IPS-20b (cell line): ENCODE results near the gene RPH3AL.
"Not testable (repeated sequence)": the region's sequence is repeated elsewhere in the genome, so short reads cannot be mapped to it uniquely, and the experiment has no call there.

Experiments
- H3K27ac ChIP-seq: one replicate; pipeline ENCODE4 v1.5.1; 2013; ENCODE audit warnings: low read length
- H3K27me3 ChIP-seq: 2 replicates; pipeline ENCODE4 v1.6.1; 2013; ENCODE audit warnings: mild to moderate bottlenecking, low read length, inconsistent platforms; ENCODE audit not compliant: insufficient read depth
- H3K36me3 ChIP-seq: 2 replicates; pipeline ENCODE4 v1.6.1; 2013; ENCODE audit warnings: low read depth, mild to moderate bottlenecking, inconsistent platforms, low read length, moderate library complexity; ENCODE audit not compliant: insufficient read depth
- H3K4me1 ChIP-seq: 2 replicates; pipeline ENCODE4 v1.6.1; 2013; ENCODE audit warnings: mild to moderate bottlenecking, control low read depth, inconsistent platforms, low read length, moderate library complexity; ENCODE audit not compliant: insufficient read depth
- H3K4me3 ChIP-seq: 2 replicates; pipeline ENCODE4 v1.5.1; 2013; ENCODE audit warnings: mild to moderate bottlenecking, low read length, inconsistent platforms
- H3K9ac ChIP-seq: 2 replicates; pipeline ENCODE4 v1.6.1; 2013; ENCODE audit warnings: low read depth, mild to moderate bottlenecking, inconsistent platforms, low read length, moderate library complexity
- H3K9me3 ChIP-seq: 2 replicates; pipeline ENCODE4 v1.6.1; 2013; ENCODE audit warnings: mild to moderate bottlenecking, low read depth, low read length, inconsistent platforms; ENCODE audit not compliant: insufficient read depth

The RPH3AL gene

DNA sequence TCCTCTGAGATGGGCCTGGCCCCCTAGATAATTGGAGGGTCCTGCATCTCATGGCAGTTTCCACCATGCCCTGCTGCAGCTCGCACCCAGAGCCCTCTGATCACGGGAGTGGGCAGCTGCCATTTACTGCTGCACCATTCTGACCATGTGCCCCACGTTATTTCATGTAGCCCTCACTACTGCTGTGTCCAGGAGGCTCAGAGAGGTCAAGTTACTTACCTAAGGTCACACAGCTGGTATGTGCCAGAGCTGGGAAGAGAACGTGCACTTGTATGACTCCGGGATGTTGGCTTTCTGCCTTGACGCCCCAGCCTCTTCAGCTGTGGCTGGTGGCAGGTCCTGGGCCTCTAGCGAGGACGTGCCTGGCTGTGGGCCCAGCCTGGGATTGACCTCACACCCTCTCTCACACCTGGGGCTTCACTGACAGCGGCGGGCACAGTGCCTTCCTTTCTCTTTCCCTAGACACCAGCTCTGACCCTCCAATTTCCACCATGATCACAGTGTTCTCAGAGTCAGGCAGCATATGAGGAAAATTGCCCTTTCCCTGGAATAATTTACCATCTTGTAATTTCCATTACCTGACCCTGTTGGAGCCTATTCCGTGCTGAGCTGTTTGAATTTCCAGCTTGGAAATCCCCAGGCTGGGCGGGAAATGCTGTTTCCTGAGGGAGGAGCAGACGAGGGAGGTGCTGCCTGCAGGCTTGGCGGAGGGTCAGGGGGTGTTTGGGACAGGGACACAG, 152.6 kb downstream of the RPH3AL start:
- Histone ChIP-seq H3K9ac (no peak overlapping the region), H3K27me3 (0 out of 2 replicates have a peak, but pooled peaks cover 5% of the 10 kb centered on the region)

DNA sequence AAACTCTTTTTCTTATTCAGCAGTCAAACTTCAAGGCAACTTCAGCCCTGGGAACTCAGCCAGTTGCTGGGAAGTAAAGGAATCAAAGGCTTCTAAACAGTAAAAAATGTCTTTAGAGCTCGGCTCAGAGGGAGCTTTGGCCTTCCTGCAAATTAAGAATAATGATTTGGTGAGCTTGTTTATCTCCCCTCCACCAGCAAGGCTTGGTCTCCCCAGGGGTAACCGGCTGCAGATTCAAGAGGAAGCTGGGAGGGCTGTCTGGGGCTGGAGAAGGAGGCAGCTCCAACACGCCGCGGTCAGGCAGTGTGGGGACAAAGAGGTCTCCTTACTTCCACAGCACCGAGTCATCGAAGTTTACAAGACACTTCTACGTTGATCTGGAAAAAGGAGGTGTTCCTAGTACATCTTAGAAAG, 153.4 kb downstream of the RPH3AL start:
- H3K36me3 ChIP-seq = no peaks in the 10 kb centered on the region
- H3K4me1 ChIP-seq = peaks cover 12% of the 10 kb centered on the region; the same call in 1 of the 2 replicates
- H3K27me3 ChIP-seq = 0 out of 2 replicates have a peak, but pooled peaks cover 5% of the 10 kb centered on the region
- no peak overlapping the region for H3K4me3 ChIP-seq
- no peak overlapping the region for H3K9ac ChIP-seq
- H3K9me3 ChIP-seq = no peaks in the 10 kb centered on the region
- no peak overlapping the region for H3K27ac ChIP-seq

More for the DNA sequence above, 152.6 kb downstream of the RPH3AL start:
- H3K27ac ChIP-seq = no peak overlapping the region
- peaks cover 12% of the 10 kb centered on the region; the same call in 1 of the 2 replicates for H3K4me1 ChIP-seq
- no peaks in the 10 kb centered on the region for H3K36me3 ChIP-seq
- H3K4me3 ChIP-seq = no peak overlapping the region
- H3K9me3 ChIP-seq = no peaks in the 10 kb centered on the region

DNA sequence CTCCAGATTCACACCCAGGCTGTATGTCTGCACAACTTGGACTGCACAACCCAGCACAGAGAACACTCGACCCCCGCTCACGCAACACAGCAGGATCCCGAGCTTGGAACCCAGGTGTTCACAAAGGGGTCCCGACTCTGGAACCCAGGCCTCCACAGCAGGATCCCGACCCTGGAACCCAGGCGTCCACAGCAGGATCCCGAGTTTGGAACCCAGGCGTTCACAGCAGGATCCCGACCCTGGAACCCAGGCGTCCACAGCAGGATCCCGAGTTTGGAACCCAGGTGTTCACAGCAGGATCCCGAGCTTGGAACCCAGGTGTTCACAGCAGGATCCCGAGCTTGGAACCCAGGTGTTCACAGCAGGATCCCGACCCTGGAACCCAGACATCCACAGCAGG, 154.4 kb downstream of the RPH3AL start:
- not testable (repeated sequence) for H3K9ac ChIP-seq, H3K4me3 ChIP-seq, H3K36me3 ChIP-seq, H3K27ac ChIP-seq, H3K27me3 ChIP-seq, H3K9me3 ChIP-seq
- peaks cover 12% of the 10 kb centered on the region; the same call in 1 of the 2 replicates for H3K4me1 ChIP-seq

DNA sequence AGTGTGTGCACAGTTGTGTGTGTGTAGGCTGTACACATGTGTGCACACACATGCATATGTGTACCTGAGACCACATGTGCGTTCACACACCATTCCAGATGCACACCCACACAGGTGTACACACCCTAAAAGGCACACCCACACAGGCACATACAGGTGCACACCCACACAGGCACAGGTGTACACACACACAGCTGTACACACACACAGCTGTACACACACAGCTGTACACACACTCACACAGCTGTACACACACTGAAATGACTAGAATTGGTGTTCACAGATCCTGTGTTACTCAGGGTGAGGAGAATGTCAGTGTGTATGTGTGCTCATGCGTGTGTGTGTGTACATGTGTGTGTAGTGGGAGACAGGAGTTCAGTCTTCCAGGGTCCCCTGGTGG, 155.3 kb downstream of the RPH3AL start:
- no peak overlapping the region for H3K27ac ChIP-seq
- H3K4me3 ChIP-seq = no peak overlapping the region

DNA sequence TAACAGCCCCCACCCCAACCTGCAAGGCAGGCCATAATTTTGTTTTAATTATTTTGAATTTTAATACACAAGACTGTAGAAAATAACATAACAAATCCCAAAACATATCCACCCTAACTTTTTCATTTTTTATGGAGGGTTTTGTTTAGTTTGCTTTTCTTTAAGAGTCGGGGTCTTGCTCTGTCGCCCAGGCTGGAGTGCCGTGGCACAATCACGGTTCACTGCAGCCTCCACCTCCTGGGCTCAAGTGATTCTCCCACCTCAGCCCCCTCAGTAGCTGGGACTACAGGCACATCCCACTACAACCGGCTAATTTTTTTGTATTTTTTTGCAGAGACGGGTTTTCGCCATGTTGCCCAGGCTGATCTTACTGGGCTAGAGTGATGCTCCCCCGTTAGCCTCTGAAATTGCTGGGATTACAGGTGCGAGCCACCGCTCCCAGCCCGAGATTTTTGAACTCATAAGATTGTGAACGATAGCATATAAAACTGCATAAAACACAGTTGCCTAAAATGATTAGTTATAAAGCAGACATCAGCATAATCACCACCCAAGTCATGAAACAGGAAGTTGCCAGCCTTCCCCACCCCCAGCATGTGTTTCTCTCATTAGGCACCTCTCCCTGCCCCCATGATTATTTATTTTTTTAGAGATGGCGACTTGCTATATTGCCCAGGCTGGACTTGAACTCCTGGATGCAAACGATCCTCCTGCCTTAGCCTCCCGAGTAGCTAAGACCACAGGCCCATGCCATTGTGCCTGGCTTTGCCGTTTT, 157.6 kb downstream of the RPH3AL start:
- H3K36me3 ChIP-seq = no peaks in the 10 kb centered on the region
- no peak overlapping the region for H3K27ac ChIP-seq

More for the DNA sequence above, 155.3 kb downstream of the RPH3AL start:
- Histone ChIP-seq H3K4me1 (peaks cover 12% of the 10 kb centered on the region; the same call in 1 of the 2 replicates), H3K27me3 (0 out of 2 replicates have a peak, but pooled peaks cover 5% of the 10 kb centered on the region), H3K9ac (no peak overlapping the region), H3K9me3 (no peaks in the 10 kb centered on the region), H3K36me3 (no peaks in the 10 kb centered on the region)

DNA sequence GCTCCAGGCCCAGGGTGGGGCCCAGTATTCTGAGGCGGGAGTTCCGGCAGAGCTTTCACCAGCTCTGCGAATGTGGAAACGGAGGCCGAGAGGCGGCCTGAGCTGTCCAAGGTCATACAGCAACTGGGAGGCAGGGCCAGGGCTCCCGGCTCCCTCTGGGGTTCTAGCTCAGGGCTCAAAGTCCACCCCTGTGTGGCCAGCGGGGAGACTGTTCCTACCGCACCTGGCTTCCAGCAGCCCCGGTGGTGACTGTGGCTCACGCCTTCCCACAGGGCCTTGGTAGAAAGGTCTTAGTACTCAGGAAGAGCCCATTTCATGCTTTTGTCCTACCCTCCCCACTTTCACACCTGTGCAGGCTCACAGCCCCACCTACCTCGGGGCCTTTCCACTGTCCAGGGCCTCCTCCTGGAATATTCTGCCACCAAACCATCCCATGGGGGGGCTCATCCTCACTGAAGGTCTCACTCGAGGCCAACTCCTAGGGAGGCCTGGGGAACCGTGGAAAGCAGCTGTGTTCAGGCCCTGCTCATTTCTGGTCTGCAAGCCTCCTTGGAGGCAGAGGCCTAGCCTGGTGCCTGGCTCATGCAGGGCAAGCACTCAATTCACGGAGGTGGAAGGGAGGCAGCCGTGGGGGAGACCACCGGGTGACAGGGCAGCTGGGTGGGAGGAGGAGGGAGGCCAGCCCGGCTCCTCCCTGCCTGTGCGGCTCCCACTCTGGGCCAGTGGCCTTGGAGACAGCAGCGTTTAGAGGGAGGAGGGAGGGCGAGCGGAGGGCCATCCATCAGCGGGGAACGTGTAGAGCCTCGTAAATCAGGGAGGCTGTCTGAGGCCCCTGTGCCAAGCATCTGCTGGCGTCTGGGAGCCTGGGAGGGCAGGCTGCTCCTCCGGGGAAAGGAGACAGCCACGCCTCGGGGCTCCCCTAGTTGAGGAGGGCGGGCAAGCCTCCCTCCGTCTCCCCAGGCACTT, 158.5 kb downstream of the RPH3AL start:
- H3K4me3 ChIP-seq = no peak overlapping the region
- H3K4me1 ChIP-seq = peaks cover under 1% of the 10 kb centered on the region; the same call in 1 of the 2 replicates
- no peaks in the 10 kb centered on the region for H3K27me3 ChIP-seq
- H3K36me3 ChIP-seq = no peaks in the 10 kb centered on the region
- H3K9me3 ChIP-seq = no peaks in the 10 kb centered on the region
- no peak overlapping the region for H3K27ac ChIP-seq
- no peak overlapping the region for H3K9ac ChIP-seq

More for the DNA sequence above, 157.6 kb downstream of the RPH3AL start:
- Histone ChIP-seq H3K9ac (no peak overlapping the region), H3K27me3 (0 out of 2 replicates have a peak, but pooled peaks cover 5% of the 10 kb centered on the region), H3K4me3 (no peak overlapping the region), H3K9me3 (no peaks in the 10 kb centered on the region), H3K4me1 (peaks cover 5% of the 10 kb centered on the region; the same call in 1 of the 2 replicates)

DNA sequence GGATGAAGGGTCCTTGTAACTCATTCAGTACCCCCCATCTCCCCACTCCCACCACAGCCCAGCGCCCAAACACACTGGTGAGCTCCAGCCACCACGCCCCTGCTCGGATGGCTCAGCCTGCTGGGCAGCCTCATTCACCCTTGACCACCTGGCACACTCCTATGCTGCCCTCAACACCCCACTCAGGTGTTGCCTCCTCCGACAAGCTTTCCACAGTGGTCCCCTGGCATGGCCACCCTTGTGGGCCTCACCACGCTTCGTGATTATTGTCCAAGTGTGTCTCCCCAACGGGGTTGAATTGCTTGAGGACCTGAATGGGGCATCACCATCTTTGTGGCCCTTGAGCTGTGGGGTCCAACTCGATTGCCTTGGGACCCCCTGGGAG, 159.2 kb downstream of the RPH3AL start:
- H3K4me3 ChIP-seq = no peak overlapping the region
- no peaks in the 10 kb centered on the region for H3K9me3 ChIP-seq
- H3K36me3 ChIP-seq = no peaks in the 10 kb centered on the region
- no peaks in the 10 kb centered on the region for H3K4me1 ChIP-seq
- no peaks in the 10 kb centered on the region for H3K27me3 ChIP-seq
- no peak overlapping the region for H3K27ac ChIP-seq
- no peak overlapping the region for H3K9ac ChIP-seq

DNA sequence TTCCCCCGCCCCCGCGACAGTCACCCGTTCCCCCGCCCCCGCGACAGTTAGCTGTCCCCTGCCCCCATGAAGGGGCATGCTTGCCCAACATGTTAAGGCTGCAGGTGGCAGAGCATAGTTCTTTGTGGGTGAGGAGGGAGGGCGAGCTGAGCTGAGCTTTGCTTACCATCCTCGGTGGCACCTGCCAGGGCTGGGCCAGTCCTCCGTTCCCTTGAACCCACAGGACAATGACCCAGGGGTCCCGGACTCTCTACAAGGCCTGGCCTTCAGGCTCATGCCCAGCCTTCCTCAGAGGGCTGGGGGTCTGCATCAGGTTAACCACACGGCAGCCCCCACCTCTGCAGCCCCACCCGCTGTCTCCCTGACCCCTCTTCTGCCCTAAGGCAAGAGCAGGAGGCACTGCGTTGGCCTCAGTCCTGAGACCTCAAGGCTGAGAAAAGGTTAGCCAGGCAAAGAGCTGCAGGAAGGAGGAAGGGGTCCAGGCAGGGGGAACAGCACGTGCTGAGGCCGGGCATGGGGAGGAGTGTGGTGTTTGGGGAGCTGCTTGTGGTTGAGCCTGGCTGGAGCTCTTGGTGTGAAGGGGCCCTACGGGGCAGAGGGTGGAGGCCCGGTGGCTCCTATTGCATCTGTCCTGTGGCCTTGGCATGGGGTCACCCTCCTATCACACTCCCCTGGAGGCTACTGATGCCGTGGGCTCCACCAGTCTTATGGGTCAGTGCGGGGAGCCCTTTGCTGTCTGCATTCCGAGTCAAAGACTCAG, 159.8 kb downstream of the RPH3AL start:
- no peaks in the 10 kb centered on the region for H3K4me1 ChIP-seq
- H3K27me3 ChIP-seq = no peaks in the 10 kb centered on the region
- no peaks in the 10 kb centered on the region for H3K36me3 ChIP-seq
- H3K4me3 ChIP-seq = no peak overlapping the region
- H3K9me3 ChIP-seq = no peaks in the 10 kb centered on the region
- H3K9ac ChIP-seq = no peak overlapping the region
- no peak overlapping the region for H3K27ac ChIP-seq

DNA sequence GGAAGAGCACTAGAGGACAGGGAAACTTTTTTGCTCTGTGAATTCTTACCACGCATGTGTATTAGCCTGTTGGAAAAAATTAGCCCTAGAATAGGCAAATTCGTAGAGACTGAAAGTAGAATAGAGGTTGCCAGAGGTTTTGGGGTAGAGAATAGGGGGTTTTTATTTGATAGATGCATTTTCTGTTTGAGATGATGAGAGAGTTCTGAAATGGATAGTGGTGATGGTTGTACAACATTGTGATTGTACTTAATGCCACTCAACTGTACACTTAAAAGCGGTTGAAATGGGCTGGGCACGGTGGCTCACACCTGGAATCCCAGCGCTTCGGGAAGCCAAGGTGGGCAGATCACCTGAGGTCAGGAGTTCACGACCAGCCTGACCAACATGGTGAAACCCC, 163.2 kb downstream of the RPH3AL start:
- Histone ChIP-seq H3K9ac (no peak overlapping the region), H3K27me3 (peaks cover 10% of the 10 kb centered on the region), H3K4me3 (no peak overlapping the region)

DNA sequence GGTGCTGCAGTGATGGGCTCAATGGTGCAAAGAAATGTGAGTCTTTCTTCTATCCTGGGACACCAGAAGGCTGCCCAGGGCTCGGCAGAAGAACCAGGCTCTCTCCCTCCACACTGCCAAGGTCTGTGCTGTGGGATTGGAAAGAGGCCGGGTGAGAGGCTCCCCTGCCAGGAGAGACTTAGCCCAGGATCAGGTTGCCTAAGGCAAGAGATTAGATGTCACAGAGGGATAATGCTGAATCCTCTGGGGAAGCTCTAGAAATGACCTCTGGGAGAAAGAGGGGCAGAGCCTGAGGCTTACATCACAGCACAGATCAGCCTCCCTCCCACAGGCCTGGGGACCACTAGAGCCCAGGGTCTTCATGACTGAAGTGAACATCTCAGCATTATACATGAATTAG, 165.5 kb downstream of the RPH3AL start:
- Histone ChIP-seq H3K36me3 (no peaks in the 10 kb centered on the region), H3K4me3 (no peak overlapping the region), H3K9me3 (no peaks in the 10 kb centered on the region), H3K9ac (no peak overlapping the region), H3K27me3 (peaks cover 34% of the 10 kb centered on the region), H3K27ac (no peak overlapping the region), H3K4me1 (peaks cover 6% of the 10 kb centered on the region; the same call in 1 of the 2 replicates)

More for the DNA sequence above, 163.2 kb downstream of the RPH3AL start:
- no peaks in the 10 kb centered on the region for H3K36me3 ChIP-seq
- no peak overlapping the region for H3K27ac ChIP-seq
- no peaks in the 10 kb centered on the region for H3K4me1 ChIP-seq
- H3K9me3 ChIP-seq = no peaks in the 10 kb centered on the region
